Skeletal muscle tissue (tissue), 4 donors: Measurements from ENCODE around the gene NUCB2. TPM values are rescaled to one million over a fixed set of nuclear protein-coding genes. Genes with fewer than 3 reads are reported as not detected.
"Not testable (repeated sequence)": the region's sequence is repeated elsewhere in the genome, so short reads cannot be mapped to it uniquely, and the experiment has no call there.

ENCODE experiments used
- H3K27ac ChIP-seq: one replicate; pipeline ENCODE4 v1.7.0; 2013; ENCODE audit warnings: mild to moderate bottlenecking, low read depth, low read length, inconsistent platforms
- H3K27me3 ChIP-seq, 3 donors: one replicate each; pipeline ENCODE4 v1.7.0; 2013; ENCODE audit warnings: low read length in 3 of 3; ENCODE audit not compliant: control insufficient read depth in 3 of 3, insufficient read depth in 3 of 3
- H3K36me3 ChIP-seq, 3 donors: one replicate each; pipeline ENCODE4 v1.7.0; 2013; ENCODE audit warnings: low read length in 3 of 3; ENCODE audit not compliant: control insufficient read depth in 3 of 3, insufficient read depth in 3 of 3
- H3K4me1 ChIP-seq, 3 donors: one replicate each; pipeline ENCODE4 v1.7.0; 2013; ENCODE audit warnings: low read length in 3 of 3, mild to moderate bottlenecking in 3 of 3; ENCODE audit not compliant: control insufficient read depth in 3 of 3, insufficient read depth in 3 of 3
- H3K4me3 ChIP-seq, 3 donors: one replicate each; pipeline ENCODE4 v1.7.0; 2013; ENCODE audit warnings: low read length in 3 of 3
- H3K9ac ChIP-seq, 3 donors: one replicate each; pipeline ENCODE4 v1.7.0; 2013; ENCODE audit warnings: low read length in 3 of 3, mild to moderate bottlenecking in 3 of 3, moderate library complexity in 2 of 3, low read depth in 1 of 3
- H3K9me3 ChIP-seq, 3 donors: one replicate each; pipeline ENCODE4 v1.7.0; 2013; ENCODE audit warnings: low read length in 3 of 3; ENCODE audit not compliant: control insufficient read depth in 3 of 3
- total RNA-seq: library from RNA; depleted of rRNA; stranded (reverse); fragments of >200 nt; gene quantifications from one replicate; pipeline ENCODE4 v1.2.3, GENCODE V29; 2014
- donor health status: Osteomylitis.

NUCB2 gene
- total RNA-seq = 24.0 TPM

DNA sequence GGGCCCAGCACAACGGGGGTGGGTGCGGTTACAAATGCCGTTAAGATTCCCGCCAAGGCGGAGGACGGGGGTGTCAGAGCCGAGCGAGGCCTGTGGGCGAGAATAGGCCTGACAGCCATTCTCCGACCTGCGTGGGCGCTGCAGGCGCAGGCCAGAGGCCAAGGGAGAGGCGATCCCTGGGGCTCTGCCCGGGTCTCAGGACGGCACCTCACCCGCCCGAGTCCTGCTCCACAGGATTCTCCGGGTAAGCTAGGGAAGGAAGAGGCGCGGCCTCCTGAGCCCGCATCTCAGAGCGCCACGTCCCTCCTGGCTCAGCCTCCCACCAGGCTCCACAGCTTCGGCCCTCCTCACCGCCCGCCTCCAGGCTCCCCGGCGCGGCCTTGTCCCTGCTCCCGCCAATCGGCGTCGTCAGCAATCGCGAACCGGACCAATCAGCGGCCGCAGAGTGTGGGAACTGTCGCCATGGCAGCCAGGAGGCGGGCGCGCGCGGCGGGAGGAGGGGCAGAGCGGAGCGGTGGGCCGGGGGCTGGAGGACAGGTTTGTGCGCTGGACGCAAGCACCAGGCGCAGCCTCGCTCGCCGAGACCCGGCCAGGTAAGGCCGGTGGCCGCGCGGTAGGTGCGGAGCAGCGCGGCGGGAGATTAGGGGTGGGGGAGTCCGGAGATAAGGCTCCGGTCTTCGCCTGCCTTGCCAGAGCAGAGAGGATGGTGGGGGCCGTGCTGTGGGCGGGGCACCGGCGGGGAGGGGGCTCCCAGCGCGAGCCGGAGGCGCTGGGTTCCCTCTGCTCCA is at the start of gene NUCB2:
Gene NUCB2 (plus strand): TSS at position 504 of the 788 bp plus-strand sequence. CDS start 18,585 bp downstream, outside the sequence.
- peaks cover 6 to 15% (median 14%) of the 10 kb centered on the region in 3 donors for H3K4me1 ChIP-seq
- peak within 1 kb of the TSS; percentile 96 to 97 (median 97) for H3K9ac ChIP-seq
- H3K27ac ChIP-seq = peak within 1 kb of the TSS; percentile 91
- no peaks in the 10 kb centered on the region for H3K36me3 ChIP-seq
- H3K9me3 ChIP-seq = no peaks in the 10 kb centered on the region
- H3K27me3 ChIP-seq = peaks cover 0 to 3% (median 0%) of the 10 kb centered on the region in 3 donors
- H3K4me3 ChIP-seq = peak within 1 kb of the TSS; percentile 85 to 93 (median 91)

DNA sequence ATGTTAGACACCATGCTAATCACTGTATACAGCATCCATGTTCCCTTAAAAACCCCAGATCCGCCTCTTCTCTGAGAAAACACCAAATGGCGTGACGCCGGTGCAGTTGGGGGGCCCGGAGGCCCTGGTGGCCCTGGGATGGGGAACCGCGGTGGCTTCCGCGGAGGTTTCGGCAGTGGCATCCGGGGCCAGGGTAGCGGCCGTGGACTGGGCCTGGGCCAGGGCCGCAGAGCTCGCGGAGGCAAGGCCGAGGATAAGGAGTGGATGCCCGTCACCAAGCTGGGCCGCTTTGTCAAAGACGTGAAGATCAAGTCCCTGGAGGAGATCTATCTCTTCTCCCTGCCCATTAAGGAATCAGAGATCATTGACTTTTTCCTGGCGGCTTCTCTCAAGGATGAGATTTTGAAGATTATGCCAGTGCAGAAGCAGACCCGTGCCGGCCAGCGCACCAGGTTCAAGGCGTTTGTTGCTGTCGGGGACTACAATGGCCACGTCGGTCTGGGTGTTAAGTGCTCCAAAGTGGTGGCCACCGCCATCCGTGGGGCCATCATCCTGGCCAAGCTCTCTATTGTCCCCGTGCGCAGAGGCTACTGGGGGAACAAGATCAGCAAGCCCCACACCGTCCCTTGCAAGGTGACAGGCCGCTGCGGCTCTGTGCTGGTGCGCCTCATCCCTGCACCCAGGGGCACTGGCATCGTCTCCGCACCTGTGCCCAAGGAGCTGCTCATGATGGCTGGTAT is 48.2 kb upstream of the NUCB2 start:
- not testable (repeated sequence) for H3K9me3 ChIP-seq, H3K27me3 ChIP-seq, H3K4me3 ChIP-seq, H3K9ac ChIP-seq, H3K27ac ChIP-seq, H3K36me3 ChIP-seq, H3K4me1 ChIP-seq

DNA sequence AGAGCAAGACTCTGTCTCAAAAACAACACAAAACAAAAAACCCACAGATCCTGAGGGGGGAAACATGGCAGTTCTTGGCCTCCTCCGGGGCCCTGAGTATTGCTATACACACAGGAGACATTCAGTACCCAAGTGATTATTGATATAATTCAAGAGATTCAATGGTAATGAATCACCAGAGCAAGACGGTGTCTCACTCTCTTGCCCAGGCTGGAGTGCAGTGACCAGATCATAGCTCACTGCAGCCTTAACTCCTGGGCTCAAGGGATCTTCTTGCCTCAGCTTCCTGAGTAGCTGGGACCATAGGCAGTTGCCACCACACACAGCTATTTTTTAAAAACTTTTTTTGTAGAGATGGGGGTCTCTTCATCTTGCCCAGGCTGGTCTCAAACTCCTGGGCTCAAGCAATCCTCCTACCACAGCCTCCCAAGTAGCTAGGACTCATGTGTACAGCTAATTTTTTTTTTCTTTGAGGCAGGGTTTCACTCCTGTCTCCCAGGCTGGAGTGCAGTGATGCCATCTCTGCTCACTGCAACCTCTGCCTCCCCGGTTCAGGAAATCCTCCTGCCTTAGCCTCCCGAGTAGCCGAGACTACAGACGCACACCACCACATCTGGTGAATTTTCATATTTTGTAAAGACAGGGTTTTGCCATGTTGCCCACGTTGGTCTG is 46.9 kb upstream of the NUCB2 start:
- no peak overlapping the region for H3K27ac ChIP-seq

GRCh38 chr11:17230867-17231851 is 45.4 kb upstream of the NUCB2 start:
- H3K36me3 ChIP-seq = no peaks in the 10 kb centered on the region
- H3K9me3 ChIP-seq = no peaks in the 10 kb centered on the region
- H3K9ac ChIP-seq = no peak overlapping the region
- no peaks in the 10 kb centered on the region for H3K27me3 ChIP-seq
- no peak overlapping the region for H3K4me3 ChIP-seq
- H3K4me1 ChIP-seq = no peaks in the 10 kb centered on the region
- H3K27ac ChIP-seq = no peak overlapping the region

More for the DNA sequence above, 46.9 kb upstream of the NUCB2 start:
- H3K9me3 ChIP-seq = no peaks in the 10 kb centered on the region
- H3K27me3 ChIP-seq = no peaks in the 10 kb centered on the region
- H3K9ac ChIP-seq = no peak overlapping the region
- no peaks in the 10 kb centered on the region for H3K36me3 ChIP-seq
- no peak overlapping the region for H3K4me3 ChIP-seq
- no peaks in the 10 kb centered on the region for H3K4me1 ChIP-seq

DNA sequence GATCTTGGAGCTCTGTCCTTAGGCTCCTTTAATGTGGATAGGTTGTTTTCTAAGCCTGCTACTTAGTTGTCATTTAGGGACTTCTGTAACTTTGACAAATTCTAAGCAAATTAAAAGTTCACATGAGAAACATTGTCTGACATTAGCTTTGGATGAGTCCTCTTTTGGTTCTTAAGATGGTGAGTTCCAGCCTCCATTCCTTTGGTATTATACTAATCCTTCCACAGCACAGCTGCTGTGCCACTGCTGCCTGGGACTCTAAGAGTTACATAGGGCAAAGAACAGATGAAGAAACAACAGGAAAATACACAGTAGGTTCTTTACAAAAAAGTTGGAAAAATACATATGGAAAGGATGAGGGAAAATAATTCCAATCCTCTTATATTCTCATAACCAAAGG is 43.4 kb upstream of the NUCB2 start:
- no peak overlapping the region for H3K4me3 ChIP-seq
- no peak overlapping the region for H3K9ac ChIP-seq
- H3K27ac ChIP-seq = no peak overlapping the region
- no peaks in the 10 kb centered on the region for H3K9me3 ChIP-seq
- no peaks in the 10 kb centered on the region for H3K36me3 ChIP-seq
- H3K27me3 ChIP-seq = no peaks in the 10 kb centered on the region
- H3K4me1 ChIP-seq = no peaks in the 10 kb centered on the region

GRCh38 chr11:17238377-17238776 is 38.2 kb upstream of the NUCB2 start:
- Histone ChIP-seq H3K27me3 (no peaks in the 10 kb centered on the region), H3K9me3 (no peaks in the 10 kb centered on the region), H3K4me3 (no peak overlapping the region), H3K4me1 (no peaks in the 10 kb centered on the region), H3K27ac (no peak overlapping the region), H3K36me3 (no peaks in the 10 kb centered on the region), H3K9ac (no peak overlapping the region)

GRCh38 chr11:17239927-17240326 is 36.6 kb upstream of the NUCB2 start:
- not testable (repeated sequence) for H3K4me1 ChIP-seq, H3K9me3 ChIP-seq, H3K27me3 ChIP-seq, H3K27ac ChIP-seq, H3K4me3 ChIP-seq, H3K36me3 ChIP-seq, H3K9ac ChIP-seq

DNA sequence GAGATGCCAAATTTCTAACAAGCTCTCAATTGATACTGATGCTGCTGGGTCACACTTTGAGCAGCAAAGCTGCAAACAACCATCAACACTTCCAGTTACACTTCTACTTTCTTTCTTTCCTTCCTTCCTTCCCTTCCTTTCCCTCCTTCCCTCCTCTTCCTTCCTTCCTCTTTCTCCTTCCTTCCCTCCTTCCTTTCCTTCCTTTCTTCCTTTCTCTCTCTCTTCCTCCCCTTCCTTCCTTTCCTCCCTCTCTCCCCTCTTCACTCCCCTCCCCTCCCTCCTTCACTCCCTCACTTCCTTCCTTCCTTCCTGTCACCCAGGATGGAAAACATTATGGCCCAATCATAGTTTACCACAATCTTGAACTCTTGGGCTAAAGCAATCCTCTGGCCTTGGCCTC is 35.8 kb upstream of the NUCB2 start:
- no peaks in the 10 kb centered on the region for H3K9me3 ChIP-seq
- no peaks in the 10 kb centered on the region for H3K4me1 ChIP-seq
- H3K27ac ChIP-seq = no peak overlapping the region
- no peaks in the 10 kb centered on the region for H3K36me3 ChIP-seq
- H3K27me3 ChIP-seq = no peaks in the 10 kb centered on the region
- no peak overlapping the region for H3K4me3 ChIP-seq
- no peak overlapping the region for H3K9ac ChIP-seq

GRCh38 chr11:17242954-17243353 is 33.6 kb upstream of the NUCB2 start:
- H3K9ac ChIP-seq, H3K4me3 ChIP-seq, H3K36me3 ChIP-seq, H3K4me1 ChIP-seq, H3K9me3 ChIP-seq, H3K27me3 ChIP-seq, H3K27ac ChIP-seq: not testable (repeated sequence)
